Measurements from ENCODE around the gene DIS3L2. TPM values are rescaled to one million over a fixed set of nuclear protein-coding genes. Genes with fewer than 3 reads are reported as not detected.

The DIS3L2 gene
- total and polyA plus RNA-seq, 12 donors: 20.0 to 54.7 (median 30.5) TPM

GRCh38 chr2:232265329-232265728, 303.8 kb downstream of the DIS3L2 start:
- peaks cover 0 to 17% of the 10 kb centered on the region in 2 donors for H3K36me3 ChIP-seq (replicated peaks in 1 of 2)
- H3K9me3 ChIP-seq (replicated peaks in 1 of 3): no peaks in the 10 kb centered on the region
- no peaks in the 10 kb centered on the region for H3K27me3 ChIP-seq
- peaks cover 0 to 5% of the 10 kb centered on the region in 2 donors for H3K4me1 ChIP-seq (replicated peaks in 1 of 2)
- TF ChIP-seq POLR2A (IDR thresholded peaks at IDR 0.05): no peak
- TF ChIP-seq CTCF (IDR thresholded peaks at IDR 0.05): no peak
- H3K27ac ChIP-seq: no peak overlapping the region
- no peak overlapping the region for H3K4me3 ChIP-seq
- DNase-seq: no peak
- 89 to 92% (median 91%) methylated on average over 5 of the region's 5 CpGs for WGBS, 4 donors
- intact Hi-C loops (cut with DNase I): no loop called here

- 92 to 100% (median 95%) methylated on average over 4 of the region's 4 CpGs for WGBS, 4 donors
- Histone ChIP-seq H3K9me3 (replicated peaks in 1 of 3) (no peaks in the 10 kb centered on the region), H3K4me3 (no peak overlapping the region), H3K27ac (no peak overlapping the region), H3K27me3 (no peaks in the 10 kb centered on the region), H3K4me1 (replicated peaks in 1 of 2) (peaks cover 0 to 5% of the 10 kb centered on the region in 2 donors), H3K36me3 (replicated peaks in 1 of 2) (peaks cover 0 to 10% of the 10 kb centered on the region in 2 donors)
- intact Hi-C loops (cut with DNase I): no loop called here
- no peak for DNase-seq
- TF ChIP-seq POLR2A (IDR thresholded peaks at IDR 0.05) (no peak), CTCF (IDR thresholded peaks at IDR 0.05) (no peak)
Measured at GRCh38 chr2:232268636-232269165, 307.2 kb downstream of the DIS3L2 start.

GRCh38 chr2:232269867-232270266, 308.4 kb downstream of the DIS3L2 start:
- intact Hi-C loops (cut with DNase I): no loop called here
- no peak for TF ChIP-seq CTCF (IDR thresholded peaks at IDR 0.05)
- Histone ChIP-seq H3K27me3 (no peaks in the 10 kb centered on the region), H3K4me3 (no peak overlapping the region), H3K27ac (no peak overlapping the region), H3K9me3 (replicated peaks in 1 of 3) (no peaks in the 10 kb centered on the region), H3K36me3 (replicated peaks in 1 of 2) (no peaks in the 10 kb centered on the region), H3K4me1 (replicated peaks in 1 of 2) (peaks cover 0 to 5% of the 10 kb centered on the region in 2 donors)
- DNase-seq: no peak
- 93 to 96% (median 94%) methylated on average over 7 of the region's 7 CpGs for WGBS, 4 donors

- Histone ChIP-seq H3K27ac (no peak overlapping the region), H3K4me3 (no peak overlapping the region), H3K4me1 (replicated peaks in 1 of 2) (no peaks in the 10 kb centered on the region), H3K9me3 (replicated peaks in 1 of 3) (no peaks in the 10 kb centered on the region), H3K27me3 (no peaks in the 10 kb centered on the region), H3K36me3 (replicated peaks in 1 of 2) (no peaks in the 10 kb centered on the region)
- intact Hi-C loops (cut with DNase I): no loop called here
- no peak for DNase-seq
- 85 to 92% (median 90%) methylated on average over 9 of the region's 9 CpGs for WGBS, 4 donors
- no peak for TF ChIP-seq POLR2A (IDR thresholded peaks at IDR 0.05)
- TF ChIP-seq CTCF (IDR thresholded peaks at IDR 0.05): no peak
Measured at GRCh38 chr2:232273903-232274643, 312.6 kb downstream of the DIS3L2 start.
